Activated CD8-positive, alpha-beta memory T cell treated with anti-CD3 and anti-CD28 coated beads, Interleukin-2, amount 50 U/mL, for 24 hours (primary cell): Measurements from ENCODE around the gene STARD13.

Experiments
- DNase-seq: peaks from one replicate; pipeline ENCODE4 v3.0.0-alpha.2; 2020; ENCODE audit errors: extremely low read depth

STARD13 gene

DNA sequence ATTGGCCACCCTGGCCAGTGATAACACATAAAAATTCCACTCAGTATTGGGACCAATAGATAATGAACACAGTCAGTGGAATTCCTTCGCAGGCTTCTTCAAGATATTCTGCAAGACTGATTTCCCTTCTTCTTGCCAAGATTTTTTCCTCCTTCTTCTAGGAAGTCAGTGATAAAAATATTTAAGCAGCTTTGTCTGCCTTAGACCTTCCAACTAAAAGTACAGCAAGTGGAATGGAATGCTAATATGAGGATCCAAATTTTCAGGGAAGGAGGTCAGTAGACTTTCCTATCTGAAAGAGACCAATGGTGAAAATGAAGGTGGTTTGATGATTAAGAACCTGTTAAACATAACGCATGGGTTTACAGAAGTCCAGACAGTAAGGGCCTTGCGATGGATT is 9.6 kb downstream of the STARD13 start:
- no peak for DNase-seq

DNA sequence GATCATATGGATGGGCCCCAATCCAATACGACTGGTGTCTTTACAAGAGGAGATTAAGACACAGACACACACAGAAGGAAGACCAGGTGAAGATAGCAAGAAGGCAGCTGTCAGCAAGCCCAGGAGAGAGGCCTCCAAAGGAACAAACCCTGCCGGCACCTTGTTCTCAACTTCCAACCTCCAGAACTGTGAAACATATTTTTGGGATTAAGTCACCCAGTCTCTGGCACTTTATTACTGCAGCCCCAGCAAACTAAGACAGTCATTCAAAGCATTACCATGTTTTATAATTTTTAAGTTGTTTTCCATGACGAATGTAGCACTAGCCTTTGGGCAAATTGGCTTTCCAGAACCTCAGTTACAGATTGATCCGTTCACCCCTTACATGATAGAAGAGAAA is 11.3 kb downstream of the STARD13 start:
- DNase-seq = no peak

DNA sequence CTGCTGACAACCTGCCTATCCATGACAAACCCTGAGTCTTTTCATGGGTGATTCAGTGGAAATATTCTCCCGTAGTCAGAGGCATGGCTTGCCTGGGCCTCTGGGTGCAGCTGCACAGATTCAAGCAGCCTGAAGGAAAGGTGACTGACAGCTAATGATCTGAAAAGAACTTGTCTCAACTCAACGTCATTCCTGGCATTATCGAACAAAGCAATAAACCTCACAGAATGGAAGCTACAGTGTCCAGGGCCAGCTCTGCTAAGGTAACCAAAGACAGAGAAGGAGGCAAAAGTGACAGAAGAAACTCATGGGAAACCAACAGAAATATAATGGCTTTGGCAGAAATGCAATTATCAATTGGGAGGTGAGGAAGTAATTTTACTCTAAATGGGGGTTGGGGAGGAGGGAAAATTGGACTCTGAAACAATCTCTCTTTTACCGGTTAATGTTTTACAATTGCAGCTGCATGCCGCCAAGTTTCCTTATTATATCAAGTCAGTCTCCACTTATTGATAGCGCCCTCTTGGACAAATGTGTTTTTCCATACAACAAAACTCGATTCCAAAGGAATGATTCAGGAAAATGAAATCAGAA is 12.9 kb downstream of the STARD13 start:
- DNase-seq = no peak

DNA sequence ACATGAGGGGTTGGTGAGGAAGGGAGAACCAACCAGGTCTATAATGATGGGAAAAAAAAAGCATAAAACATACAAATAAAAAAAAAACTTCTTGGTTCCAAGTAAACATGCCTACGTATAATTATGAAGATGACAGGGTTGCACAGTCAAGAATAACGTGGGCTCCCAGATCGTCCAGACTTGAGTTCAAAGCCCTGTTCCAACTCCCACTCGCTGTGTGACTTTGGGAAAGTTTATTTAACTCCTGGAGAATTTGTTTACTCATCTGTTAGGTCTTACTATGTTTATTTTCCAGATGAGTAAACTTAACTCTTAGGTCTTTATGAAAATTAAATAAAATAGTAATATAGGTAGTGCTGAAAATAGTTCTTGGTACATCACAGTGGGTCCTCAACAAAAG is 13.8 kb downstream of the STARD13 start:
- no peak for DNase-seq

DNA sequence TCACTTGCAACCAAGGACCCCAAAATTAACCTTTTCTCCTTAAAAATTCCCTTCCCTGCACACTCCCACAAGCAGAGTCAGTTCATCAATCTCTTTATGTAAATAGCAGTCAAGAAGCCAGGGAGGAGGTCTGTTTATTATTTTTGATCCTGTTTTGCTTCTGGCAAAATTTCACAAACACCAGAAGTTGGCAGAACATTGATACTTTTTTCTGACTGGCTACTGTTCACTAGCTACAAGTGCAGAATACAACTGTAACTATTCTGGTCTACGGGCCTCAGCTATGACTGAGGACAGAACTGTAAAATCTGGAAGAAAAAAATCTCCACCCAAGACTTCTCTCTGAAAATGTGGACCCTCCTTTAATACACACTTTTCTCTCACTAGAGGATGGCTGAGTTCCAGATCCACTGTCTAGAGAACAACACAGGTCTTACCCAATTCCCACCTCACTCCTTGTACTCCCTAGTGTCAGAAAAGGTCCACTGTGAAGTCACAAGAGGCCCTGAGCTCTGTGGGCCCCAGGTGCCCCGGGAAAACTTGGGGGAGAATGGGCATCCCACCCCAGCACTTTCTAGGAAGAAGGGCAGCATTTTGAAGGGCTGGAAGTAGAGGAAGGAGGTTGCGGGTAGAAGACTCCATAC is 14.5 kb downstream of the STARD13 start:
- DNase-seq = no peak

DNA sequence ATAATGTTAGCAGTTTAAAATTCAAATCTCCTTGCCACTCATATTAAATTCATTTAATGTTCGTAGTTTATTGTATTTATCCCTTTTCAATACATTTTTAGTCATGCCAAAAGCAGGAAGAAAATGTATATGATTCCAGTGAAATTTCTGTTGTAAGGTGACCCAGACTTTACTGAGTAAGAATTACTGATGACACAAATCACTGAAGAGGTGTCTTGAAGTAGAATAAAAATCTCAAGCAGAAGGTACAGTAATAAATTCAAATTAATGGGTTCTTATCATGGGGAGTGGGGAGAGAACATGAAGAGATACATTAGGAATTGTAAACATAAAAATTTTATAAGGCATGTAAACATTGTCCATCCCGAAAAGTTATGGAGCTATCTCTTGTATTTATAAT is 19.9 kb downstream of the STARD13 start:
- DNase-seq = no peak

DNA sequence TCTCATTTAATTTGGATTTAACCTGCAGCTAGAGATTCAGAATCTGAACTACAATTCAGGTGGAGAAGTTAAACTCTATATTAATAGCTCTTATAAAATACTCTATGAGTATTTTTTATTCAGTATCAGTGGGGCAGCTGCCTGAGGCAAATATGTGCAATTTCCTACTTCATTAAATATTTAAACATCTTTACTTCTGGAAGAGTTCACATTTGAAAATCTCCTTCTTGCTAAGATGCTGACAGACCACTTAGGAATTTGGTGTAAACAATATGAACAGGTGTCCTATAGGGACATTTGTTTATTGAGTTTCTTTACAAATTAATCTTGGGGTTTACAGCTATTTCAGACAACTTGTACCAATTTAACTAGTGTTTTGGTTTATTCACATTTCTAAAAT is 20.4 kb downstream of the STARD13 start:
- no peak for DNase-seq

DNA sequence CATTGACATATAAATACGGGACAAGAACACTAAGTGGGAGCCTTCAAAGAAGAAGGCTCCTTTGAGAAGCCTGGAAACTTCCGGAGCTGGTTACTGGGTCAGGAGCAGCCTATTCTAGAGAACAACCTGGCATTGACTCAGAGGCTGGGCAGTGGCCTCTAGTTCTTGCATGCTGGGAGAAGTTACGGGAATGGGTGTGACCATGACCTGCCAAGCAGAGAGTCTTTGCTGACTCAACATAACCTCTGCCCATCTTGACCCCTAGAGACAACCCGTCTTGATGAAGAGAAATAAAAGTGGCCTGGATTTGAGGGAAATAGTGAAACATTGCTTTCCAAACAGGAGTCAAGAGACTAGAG is 21.0 kb downstream of the STARD13 start:
- no peak for DNase-seq

DNA sequence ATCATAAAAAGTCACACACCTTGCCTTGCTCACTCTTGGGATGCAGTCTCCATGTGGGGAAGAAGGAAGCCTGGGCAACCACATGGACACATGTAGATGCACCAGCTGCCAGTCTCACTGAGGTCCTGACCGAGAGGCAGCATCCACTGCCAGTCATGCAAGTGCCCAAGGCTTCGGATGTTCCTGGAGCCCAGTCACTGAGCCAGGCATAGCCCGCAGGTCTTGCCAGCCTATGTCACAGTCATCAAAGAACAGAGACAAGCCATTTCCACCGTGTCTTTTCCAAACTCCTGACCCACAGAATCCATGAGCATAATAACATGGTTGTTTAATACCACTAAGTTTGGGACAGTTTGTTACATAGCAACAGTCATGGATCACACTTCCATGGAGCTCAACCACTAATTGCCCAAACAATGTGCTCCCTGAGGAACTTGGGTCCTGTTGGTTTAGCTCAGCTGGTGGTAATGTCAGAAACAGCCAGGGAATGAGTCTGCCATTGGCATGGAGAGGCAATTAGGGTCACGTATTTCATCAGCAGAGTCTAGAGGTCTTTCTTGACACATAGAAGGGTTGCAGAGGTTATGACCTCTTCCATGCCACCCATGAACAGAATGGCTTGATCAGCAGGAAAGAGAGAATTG is 21.5 kb downstream of the STARD13 start:
- DNase-seq = no peak

DNA sequence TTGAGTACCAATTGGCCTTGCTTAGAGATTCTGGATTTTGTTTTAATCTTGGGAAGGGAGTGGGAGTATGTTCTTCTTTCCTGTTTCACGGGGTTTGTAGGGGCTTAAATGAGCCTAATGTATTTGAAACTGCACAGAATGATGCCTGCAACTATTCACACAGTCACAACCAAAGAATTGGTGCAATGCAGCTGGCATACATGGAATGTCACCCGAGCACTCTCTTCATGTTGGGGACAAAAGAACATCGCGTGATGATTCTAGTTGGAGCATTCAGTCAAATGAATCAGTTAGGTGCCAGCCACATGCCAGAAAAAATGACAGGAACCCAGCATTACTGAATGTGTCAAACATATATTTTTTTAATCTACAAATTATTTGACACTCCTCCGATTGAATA is 22.1 kb downstream of the STARD13 start:
- DNase-seq = no peak

DNA sequence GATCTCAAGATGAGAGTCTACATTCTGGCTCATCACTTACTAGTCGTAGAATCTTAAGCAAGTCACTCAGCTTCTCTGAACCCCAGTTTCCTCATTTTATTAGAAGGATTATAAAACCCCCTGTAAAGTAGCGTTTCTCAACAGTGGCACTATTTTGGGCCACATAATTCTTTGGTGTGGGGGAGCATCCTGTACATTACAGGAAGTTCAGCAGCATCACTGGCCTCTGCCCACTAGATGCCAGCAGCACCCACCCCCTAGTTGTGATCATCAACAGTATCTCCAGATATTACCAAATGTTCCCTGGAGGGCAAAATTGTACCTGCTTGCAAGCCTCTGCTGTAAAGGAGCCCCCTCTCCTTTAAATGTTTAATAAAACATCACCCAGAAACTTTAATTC is 22.6 kb downstream of the STARD13 start:
- DNase-seq = no peak

DNA sequence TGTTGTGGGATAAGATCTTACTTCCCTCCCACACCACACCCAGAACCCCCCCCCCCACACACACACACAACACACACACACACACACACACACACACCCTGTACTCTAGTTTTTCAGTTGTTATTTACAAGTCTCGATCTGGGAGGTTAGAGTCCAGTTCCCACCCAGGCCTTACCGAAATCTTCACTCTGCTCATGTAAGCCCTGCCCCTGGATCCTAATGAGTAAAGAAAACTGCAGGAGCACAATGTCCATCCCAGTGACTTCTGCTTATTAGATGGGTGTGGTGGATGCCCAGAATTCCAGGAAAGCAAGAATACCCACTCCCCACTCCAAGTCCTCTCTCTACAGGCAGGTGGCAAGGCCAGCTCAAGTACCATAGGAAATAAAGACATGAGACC is 23.0 kb downstream of the STARD13 start:
- DNase-seq = no peak

DNA sequence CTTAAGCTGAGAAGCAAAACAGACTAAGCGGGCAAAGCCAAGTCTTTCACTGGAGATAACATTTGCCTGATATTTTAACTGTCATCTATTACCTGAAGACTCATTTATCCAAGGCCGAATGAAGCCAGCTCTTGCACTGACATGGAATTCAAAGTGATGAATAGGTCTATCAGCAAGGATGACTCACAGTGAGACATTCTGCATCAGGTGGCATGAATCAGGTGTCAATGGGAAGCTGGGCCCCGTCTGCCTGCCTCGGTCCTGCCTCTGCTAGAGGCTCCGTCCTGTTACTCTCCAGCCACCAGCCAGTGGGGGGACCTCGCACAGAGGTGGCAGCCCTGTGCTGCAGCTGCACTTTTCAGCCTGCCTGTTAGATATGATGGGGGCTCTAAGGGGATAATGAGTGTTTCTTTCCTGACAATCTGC is 23.5 kb downstream of the STARD13 start:
- DNase-seq = no peak

DNA sequence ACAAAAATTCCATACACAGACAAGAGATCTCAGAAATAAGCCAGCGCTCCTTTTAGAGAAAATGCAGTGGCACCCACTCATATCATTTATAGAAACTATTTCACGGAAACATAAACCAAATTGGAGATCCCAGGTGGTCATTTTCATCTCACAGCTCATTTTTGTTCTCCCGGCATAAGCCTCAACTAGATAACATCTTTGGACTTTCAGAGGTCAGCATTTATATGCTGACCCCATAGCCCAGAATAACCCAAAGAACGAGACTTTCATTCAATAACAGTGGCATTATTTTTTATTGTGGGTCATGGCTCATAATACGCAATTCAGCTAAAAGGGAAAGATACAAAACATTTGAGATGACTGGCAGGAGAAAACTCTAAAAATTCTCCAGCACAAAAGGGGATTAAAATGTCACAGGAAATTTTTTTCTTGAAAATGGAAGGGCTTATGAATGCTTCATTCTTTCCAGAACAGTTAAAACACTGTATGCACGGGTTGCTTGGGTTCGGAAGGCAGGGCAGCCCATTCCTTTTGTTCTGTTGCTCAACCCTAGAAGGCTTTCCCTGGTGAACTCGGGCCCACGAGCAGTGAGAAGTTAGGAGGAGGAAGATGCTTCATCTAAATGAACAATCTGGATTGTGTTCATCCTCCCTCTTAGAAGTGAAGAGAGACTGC is 24.0 kb downstream of the STARD13 start:
- no peak for DNase-seq

DNA sequence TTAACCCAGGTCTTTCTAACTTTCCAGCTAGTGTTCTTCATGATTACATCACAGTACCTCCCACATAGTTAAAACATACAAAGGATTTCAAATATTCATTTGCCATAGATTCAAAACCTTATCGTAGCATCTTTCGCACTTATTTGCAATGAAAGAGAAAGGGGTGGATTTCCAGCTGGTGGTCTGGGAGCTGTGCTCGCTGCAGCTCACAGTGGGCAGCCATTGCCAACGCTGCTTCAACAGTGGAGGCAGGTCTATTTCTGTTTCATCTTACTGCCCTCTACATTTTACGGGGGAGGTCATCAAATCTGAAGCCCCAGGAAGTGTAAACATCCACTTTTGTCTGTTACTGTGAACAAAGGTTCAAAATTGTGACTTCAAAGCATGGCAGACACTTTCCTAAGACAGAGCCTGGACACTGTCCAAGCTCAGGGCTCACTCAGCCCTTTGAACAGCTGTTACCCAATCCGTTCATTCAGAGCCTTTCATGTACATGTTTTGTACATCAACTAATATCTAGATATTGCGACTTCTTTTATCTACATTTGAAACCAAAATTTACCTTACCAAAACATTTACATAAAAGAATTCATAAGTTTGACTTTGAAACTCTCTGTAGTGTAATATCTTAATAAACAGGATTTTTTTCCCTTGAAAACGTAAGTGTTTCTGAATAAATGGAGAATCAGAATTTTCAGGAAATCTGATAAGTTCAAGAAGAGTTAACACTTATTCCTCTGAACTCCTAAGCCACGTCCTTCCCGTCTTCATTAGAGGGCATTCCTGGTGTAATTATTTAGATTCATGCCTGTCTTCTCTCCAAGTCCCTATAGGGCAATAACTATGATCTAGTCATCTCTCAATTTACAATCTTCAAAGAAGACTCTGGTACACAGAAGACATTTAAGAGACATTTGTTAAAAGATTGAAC is 25.1 kb downstream of the STARD13 start:
- DNase-seq = no peak

DNA sequence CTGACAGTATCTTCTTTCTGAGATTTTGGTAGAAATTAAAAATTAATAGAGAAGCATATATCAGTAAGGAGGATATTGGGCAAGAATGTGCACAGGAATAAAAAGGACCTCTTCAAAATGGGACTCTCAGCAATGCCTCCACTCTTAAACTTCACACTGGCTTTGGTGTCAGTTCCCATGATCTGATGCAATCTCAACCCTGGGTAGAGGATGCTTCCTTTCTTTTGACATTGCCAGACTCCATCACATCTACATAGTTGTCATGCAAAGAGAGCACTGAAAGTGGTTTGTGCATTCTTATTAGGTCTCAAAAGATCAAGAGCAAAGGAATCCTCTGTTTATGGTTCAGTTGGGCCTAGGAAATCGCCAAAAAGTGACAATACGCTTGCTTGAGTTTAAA is 26.3 kb downstream of the STARD13 start:
- DNase-seq = no peak

DNA sequence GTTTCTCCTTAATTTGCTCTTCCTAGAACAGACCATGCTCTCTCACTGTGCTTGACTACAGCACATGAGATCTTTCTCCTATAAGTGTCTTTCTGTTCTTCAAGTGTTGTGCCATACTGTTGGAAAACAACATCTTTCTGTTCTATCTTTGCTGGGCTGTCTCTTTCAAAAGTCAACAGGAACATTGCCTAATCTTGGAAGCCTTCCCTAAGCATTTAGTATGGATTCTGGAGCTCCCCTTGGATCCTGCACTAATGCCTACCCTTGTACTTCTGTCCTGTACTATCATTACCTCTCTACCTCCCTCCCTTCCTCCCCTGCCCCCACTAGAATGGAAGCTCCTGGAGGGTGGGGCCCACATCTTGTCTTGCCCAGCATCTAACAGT is 26.8 kb downstream of the STARD13 start:
- no peak for DNase-seq

DNA sequence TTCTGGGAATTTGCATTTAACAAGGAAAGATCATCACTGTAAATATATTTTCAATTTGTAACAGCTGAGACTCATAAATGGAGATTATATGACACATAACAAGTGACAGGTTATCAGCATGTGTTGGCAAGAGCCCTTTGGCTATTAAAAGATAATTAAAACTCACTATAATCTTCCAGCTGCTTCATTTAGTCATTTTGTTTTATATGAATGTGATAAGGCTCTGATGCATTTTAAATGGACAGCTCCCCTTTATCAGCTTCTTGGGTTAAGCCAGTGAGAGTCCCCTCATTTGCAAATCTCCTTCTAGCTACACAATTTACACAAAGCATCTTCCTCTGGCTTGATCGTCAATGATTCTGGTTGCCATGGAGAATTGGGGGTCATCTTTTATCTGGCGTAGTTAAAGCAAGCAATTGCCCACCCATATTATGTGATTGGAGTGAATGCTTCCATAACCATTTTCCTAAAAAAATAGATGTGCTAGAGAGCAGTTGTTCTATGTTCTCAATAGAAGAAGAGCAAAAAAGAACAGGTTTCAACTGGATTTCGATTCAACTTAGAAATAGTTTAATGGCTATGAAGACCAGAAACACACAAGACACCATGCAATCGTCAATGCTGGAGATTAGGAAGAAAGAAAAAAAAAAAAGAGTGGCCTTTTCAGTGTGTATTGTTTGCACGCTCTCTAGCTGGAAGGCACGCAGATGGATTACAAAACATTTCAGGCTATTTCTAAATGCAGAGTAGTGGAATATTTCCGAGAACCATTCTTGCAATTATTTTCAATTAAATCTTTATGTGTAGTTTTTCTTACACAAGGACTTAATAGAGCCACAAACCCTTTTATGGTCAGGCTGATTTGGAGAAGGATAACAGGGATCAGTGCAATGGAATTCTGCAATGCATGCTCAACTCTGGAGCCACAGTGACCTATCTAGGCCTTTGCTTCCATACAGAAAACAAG is 27.4 kb downstream of the STARD13 start:
- DNase-seq = no peak

DNA sequence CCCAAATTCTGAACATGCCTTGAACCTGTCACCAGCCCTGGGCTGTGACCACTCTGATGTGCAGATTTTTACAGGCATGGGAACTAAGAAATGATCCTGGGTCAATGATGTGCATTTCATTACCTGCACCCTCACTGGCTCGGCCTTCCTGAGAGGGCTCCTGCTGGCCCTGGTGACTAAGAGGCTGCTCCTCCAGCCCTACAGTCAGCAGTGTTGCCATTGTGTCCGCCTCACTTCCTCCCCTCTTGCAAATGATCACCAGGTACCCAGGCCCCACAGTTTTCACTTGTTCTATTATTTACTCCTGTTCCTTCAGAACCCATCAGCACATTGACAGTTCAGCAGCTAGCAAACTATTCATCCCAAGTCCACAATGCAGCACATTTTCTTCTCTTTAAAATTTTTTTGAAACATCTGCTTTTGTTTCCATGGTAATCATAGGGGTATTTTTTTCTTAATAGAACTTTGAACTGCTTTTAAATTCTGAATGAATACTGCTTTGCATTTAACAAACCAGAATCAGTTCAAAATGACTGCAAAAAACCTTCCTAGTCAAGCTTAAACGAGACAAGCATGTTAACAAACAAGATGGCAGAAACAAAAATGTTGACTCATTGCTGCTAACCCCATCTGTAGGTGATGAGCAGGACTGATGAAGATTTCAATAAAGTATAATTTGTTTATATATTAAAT is 29.3 kb downstream of the STARD13 start:
- no peak for DNase-seq

DNA sequence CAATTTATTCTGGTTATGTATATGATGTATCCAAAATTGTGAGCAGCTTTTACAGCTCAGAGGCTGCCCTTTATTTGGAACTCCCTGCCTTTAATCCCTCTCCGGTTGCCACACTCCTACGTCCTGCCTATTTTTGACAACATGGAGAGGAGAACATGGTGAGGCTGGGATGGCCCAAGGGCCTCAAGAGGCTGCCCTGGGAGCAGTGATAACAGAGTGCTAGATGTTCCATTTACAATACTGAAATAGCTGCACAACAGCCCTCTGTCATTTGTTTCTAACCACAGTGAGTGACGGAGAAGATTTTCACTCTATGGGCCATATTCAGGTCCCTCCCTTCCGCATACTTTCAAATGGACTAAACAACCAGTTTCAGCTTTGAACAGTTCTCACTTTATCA is 33.4 kb downstream of the STARD13 start:
- DNase-seq = no peak
